Stimulated activated CD4-positive, alpha-beta T cell treated with anti-CD3 and anti-CD28 coated beads, Interleukin-12 subunit alpha, Interleukin-12 subunit beta, amount 100 ng/mL, for 48 hours (primary cell): Measurements from ENCODE around the gene FMNL2.

ENCODE experiments used
- DNase-seq, 3 donors: peaks; one replicate each; pipeline ENCODE4 v3.0.0-alpha.2; 2020; ENCODE audit warnings: low read depth in 2 of 3, low spot score in 1 of 3

FMNL2 gene

DNA sequence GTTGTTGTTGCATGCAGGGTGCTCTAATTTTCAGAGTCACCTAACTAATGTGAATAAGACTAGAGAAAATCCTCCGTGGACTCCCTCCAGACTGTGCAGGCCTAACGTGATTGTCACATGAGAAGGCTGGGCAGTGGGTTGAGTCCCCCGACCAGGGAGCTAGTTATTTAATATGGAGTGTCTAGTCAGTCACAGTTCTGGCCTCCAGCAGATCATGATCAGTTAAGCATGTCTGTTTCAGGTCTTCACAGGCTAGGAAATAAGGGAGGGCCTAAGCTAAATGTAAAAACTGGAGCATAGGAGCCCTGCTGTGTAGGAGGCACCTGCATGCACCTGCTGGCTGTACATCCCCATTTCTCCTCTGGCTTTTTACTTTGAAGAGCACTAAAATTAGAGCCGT lies 295.5 kb downstream of the FMNL2 start:
- DNase-seq = no peak

DNA sequence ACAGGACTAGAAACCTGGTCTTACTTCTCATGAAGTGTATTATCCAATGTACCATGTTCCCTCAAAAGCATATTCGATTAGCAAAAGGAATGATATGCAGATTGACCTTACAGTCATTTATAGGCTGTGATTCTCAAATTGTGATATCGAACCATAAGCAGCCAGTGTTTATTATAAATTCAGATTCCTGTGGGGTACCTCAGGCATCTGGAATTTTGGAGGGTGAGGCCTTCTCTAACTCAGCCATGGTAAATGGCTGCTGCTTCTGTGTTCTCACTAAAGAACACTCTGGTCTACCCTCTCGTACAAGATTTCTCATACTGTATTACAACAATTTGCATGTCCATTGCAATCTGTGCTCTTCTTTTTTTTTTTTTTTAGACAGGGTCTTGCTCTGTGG lies 297.8 kb downstream of the FMNL2 start:
- no peak for DNase-seq

DNA sequence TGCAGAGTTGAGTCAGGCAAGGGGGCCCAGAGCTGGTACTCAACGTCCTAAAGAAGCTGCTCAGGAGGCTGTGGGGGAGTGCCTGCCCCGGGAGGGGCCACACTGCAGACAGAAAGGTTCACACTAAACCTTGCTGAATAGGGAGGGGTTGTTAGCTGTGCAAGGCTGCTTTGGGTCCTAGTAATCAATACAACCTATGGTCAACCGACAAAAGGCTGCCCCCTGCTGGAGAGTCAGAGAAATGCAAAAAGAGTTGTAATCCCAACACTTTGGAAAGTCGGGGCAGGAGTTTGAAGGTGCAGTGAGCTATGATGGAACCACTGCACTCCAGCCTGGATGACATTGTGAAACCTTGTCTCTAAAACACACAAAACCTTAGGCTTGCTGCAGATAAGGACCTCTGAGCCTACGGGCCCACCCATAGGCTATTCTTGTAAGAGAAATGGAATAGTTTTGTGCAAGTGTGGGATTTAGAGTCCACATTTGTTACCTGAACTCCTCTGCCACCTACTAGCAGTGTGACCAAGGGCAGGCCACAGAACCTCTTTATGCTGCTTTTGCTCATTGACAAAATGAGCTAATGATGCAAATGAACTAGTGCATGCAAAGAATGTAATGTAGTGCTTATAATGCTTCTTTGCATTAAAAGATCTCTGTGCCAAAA lies 300.8 kb downstream of the FMNL2 start:
- DNase-seq = peak; percentile 33 to 70 (median 57)

DNA sequence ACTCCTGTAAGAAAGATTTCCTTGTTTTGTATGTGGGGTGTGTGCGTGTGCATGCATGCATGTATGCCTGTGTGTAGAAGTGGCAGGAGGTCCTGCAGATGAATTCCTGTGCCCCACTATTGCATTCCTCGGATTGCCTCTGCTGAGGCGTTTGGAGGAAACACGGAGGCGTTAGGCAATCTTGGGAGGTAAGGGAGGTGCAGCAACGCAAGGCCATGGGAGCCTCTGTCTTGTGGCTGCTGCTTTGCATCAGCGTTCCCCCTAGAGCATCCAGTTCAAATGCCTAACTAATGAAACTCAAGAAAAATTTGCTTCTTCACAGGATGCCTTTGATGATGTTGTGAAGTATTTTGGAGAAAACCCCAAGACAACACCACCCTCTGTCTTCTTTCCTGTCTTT lies 302.3 kb downstream of the FMNL2 start:
- no peak for DNase-seq

GRCh38 chr2:152638056-152638455 lies 303.1 kb downstream of the FMNL2 start:
- no peak for DNase-seq

GRCh38 chr2:152638590-152638989 lies 303.6 kb downstream of the FMNL2 start:
- no peak for DNase-seq

- DNase-seq = no peak
Measured at GRCh38 chr2:152644189-152644873, 309.4 kb downstream of the FMNL2 start.

GRCh38 chr2:152646264-152646663 lies 311.3 kb downstream of the FMNL2 start:
- no peak for DNase-seq

GRCh38 chr2:152646775-152647174 lies 311.8 kb downstream of the FMNL2 start:
- DNase-seq = no peak

DNA sequence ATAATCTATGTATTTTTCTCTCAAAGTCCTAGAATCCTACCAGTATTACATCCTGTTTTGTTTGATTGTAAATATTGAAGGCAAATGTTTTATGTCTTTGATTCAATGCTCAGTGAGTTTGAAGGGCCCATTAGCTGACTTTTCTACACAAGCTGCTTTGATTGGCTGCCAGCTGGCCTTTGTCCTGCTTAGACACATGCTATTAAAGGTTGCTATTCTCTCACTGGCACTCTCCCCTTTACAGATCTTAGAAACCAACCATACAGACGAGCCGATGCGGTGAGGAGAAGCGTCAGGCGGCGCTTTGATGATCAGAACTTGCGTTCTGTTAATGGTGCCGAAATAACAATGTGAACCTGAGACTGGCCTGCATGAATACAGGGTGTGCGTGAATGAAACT lies 312.6 kb downstream of the FMNL2 start:
- no peak for DNase-seq

DNA sequence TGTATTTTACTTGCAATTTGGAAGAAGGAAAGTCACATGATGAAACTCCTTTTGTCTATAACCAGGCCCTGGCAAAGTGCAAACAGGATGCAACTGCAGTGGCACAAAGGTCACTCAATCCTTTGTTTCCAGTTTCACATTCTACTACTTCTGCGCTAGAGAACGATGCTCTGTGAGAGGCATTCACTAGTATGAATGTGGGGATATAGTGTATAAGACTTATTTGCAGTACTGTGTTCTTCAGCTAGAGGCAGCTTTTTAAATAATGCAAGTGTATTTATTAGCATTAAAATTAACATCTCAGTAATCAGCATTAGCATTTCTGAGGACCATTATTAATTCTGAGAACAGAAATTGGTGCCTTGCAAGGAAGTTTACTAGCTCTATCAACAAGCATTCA lies 313.4 kb downstream of the FMNL2 start:
- DNase-seq = no peak

DNA sequence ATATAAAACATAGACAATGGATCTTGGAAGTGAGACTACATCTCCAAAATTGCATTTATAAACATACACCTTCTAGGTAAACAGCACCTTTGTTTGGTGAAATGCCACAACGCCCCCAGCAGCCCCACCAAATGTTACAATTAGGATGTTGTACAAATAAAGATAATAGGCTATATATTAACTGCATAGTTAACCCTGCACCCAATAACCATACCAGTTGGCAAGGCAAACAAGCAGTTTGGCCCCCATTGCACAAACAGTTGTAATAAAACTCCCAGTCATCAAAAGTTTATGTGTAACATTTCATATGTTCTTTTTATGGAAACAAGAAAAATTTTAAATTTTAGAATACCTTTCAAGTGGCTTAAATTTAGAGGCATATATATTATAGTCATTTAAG lies 315.0 kb downstream of the FMNL2 start:
- DNase-seq = no peak

- no peak for DNase-seq
Measured at GRCh38 chr2:152650768-152651371, 315.9 kb downstream of the FMNL2 start.

GRCh38 chr2:152651834-152652233 lies 316.9 kb downstream of the FMNL2 start:
- no peak for DNase-seq

DNA sequence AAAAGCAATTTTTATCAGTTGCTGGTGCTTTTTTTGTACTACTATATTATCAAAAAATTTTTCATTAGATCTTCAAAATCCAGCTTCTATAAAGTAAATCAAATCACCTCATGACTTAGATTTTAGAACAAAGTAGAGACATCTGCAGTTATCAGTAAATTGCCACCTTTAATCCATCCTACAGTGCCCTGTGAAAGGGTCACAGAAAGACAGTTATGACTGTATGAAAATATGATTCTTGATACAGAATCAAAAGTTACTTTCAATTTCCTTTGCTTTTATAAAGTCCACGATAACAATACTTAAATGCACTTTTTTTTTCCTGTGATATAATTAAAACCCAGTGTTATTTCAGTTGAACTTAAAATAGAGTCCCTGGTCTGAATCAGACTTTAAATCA lies 320.9 kb downstream of the FMNL2 start:
- no peak for DNase-seq

DNA sequence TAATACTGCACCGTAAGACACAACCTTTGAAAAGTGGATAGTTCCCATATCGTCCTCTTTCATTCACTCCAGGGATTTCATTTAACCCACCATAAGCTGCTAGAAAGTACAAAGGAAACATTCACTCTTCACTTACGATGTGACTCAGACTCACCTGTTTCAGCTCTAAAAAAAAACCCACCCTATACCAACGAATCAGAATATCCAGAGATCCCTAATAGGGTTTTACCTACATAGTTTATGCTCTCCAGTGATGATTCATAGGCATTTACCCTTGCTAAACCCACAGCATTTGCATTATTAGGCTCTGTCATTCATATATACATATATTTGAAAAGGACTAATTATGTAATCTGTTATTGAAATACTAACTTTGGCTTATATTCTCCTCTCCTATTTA lies 322.1 kb downstream of the FMNL2 start:
- no peak for DNase-seq

GRCh38 chr2:152658221-152658620 lies 323.2 kb downstream of the FMNL2 start:
- no peak for DNase-seq

DNA sequence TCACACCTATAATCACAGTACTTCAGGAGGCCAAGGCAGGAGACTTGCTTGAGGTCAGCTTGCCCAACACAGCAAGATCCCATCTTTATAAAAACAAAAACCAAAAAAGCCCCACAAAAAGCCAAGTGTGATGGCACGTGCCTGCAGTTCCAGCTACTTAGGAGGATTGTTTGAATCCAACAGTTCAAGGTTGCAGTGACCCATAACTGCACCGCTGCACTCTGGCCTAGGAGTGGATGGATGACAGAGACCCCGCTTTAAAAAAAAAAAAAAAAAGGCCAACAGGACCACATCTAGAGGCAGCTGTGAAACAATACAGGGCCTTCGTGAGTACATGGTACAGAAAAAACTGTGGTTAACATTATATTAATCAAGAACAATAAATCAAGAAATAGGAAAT lies 326.1 kb downstream of the FMNL2 start:
- DNase-seq = no peak

- no peak for DNase-seq
Measured at GRCh38 chr2:152664725-152665124, 329.8 kb downstream of the FMNL2 start.

DNA sequence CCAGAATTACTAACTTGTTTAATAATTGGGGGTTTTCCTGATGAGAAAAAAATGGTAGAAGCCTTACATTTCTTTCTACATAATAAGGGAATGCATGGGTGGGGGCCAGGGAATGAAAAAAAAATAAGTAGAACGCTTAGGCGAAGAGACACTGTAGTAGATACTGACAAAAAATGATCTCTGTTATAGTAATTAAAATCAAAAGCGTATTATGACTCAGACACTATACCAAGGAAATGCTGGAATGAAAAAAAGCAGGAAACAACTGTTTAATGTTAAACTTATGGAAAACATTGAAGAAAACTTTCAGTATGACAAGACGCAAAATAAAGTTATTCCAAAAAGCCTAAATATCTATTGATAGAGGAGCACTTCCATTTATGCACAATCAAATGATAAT lies 339.4 kb downstream of the FMNL2 start:
- DNase-seq = no peak

GRCh38 chr2:152676461-152676860 lies 341.5 kb downstream of the FMNL2 start:
- no peak for DNase-seq

DNA sequence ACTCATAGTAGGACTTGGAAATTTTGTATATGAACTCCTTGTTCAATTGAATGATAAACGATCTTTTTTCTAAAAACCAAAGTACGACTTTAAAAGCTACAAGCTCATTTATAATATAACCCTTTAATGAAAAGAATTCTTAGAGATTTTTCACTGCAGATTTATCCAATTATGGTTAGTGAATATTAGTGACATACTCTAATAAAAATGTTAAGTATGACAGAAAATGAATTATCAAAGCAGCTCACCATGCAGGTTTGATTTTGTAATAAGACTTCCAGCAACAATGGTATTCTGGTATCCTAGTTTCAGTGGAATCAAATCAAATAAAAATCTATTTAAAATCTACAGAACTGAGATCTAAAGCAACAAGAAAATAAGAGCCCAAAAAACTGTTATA lies 343.8 kb downstream of the FMNL2 start:
- no peak for DNase-seq

GRCh38 chr2:152682663-152683062 lies 347.7 kb downstream of the FMNL2 start:
- no peak for DNase-seq
